CD4-positive, alpha-beta memory T cell (primary cell): Measurements from ENCODE around the gene SPON2. TPM values are rescaled to one million over a fixed set of nuclear protein-coding genes. Genes with fewer than 3 reads are reported as not detected.
A peak's percentile ranks its signal among the peaks of the same experiment; 100 is the strongest.

ENCODE experiments used
- CTCF ChIA-PET: fragments of 350-600 bp; sonication (Branson Sonifier 250); formaldehyde crosslinking; loops from one replicate; lab custom pipeline; 2021; ENCODE audit warnings: inconsistent platforms; ENCODE audit not compliant: partially characterized antibody; lab: Charles Lee
- POLR2A ChIA-PET: fragments of 350-600 bp; sonication (Branson Sonifier 250); formaldehyde crosslinking; loops from one replicate; lab custom pipeline; 2021; ENCODE audit not compliant: partially characterized antibody; lab: Charles Lee
- DNase-seq, 5 donors: peaks; one replicate each; pipeline versions ENCODE4 v3.0.0 to v3.0.0-alpha.2; 2020 to 2022; ENCODE audit warnings: mixed read lengths in 1 of 5
- H3K27ac ChIP-seq: one replicate; pipeline ENCODE4 v1.7.0; 2013; ENCODE audit warnings: low read depth, low read length
- H3K27me3 ChIP-seq: 2 replicates; pipeline ENCODE4 v1.7.0; 2013; ENCODE audit warnings: mild to moderate bottlenecking, low read length, moderate library complexity; ENCODE audit not compliant: insufficient read depth
- H3K36me3 ChIP-seq: 2 replicates; pipeline ENCODE4 v1.7.0; 2013; ENCODE audit warnings: mild to moderate bottlenecking, low read length, moderate library complexity; ENCODE audit not compliant: insufficient read depth
- H3K4me1 ChIP-seq: 2 replicates; pipeline ENCODE4 v1.7.0; 2013; ENCODE audit warnings: mild to moderate bottlenecking, low read length, moderate library complexity; ENCODE audit not compliant: insufficient read depth
- H3K4me3 ChIP-seq, 2 donors: one replicate each; pipeline ENCODE4 v1.7.0; 2013; ENCODE audit warnings: low read length in 2 of 2, mild to moderate bottlenecking in 1 of 2
- H3K9me3 ChIP-seq, 2 donors: one replicate each; pipeline ENCODE4 v1.7.0; 2013; ENCODE audit warnings: low read length in 2 of 2, control low read depth in 1 of 2; ENCODE audit not compliant: control insufficient read depth in 1 of 2
- H3K27ac Mint-ChIP-seq, 7 donors: one replicate each; pipeline ENCODE4 v1.8.0; 2020 to 2021; ENCODE audit warnings: mixed read lengths in 7 of 7, mild to moderate bottlenecking in 6 of 7, inconsistent platforms in 3 of 7, moderate library complexity in 3 of 7
- H3K27me3 Mint-ChIP-seq, 2 donors: one replicate each; pipeline ENCODE4 v1.8.0; 2020 to 2021; ENCODE audit warnings: mixed read lengths in 2 of 2
- H3K36me3 Mint-ChIP-seq, 2 donors: one replicate each; pipeline ENCODE4 v1.8.0; 2020 to 2021; ENCODE audit warnings: mixed read lengths in 2 of 2, inconsistent platforms in 1 of 2, mild to moderate bottlenecking in 1 of 2
- H3K4me1 Mint-ChIP-seq, 4 donors: one replicate each; pipeline ENCODE4 v1.8.0; 2020 to 2021; ENCODE audit warnings: mixed read lengths in 4 of 4, mild to moderate bottlenecking in 1 of 4
- H3K4me3 Mint-ChIP-seq, 8 donors: one replicate each; pipeline ENCODE4 v1.8.0; 2020 to 2021; ENCODE audit warnings: mixed read lengths in 8 of 8, mild to moderate bottlenecking in 7 of 8, moderate library complexity in 6 of 8, inconsistent platforms in 3 of 8
- H3K9me3 Mint-ChIP-seq, 8 donors: one replicate each; pipeline ENCODE4 v1.8.0; 2020 to 2021; ENCODE audit warnings: mixed read lengths in 8 of 8, mild to moderate bottlenecking in 5 of 8, inconsistent platforms in 3 of 8, moderate library complexity in 1 of 8
- intact Hi-C: fragments of 100-400 bp; cut with micrococcal nuclease; formaldehyde crosslinking; loops from one replicate; pipeline ENCODE4 v1.15.1; 2023
- polyA plus RNA-seq, 2 donors: library from polyadenylated mRNA; unstranded; fragments of 300-500 nt; fragmentation: Illumina TruSeq; gene quantifications; one replicate each; pipeline ENCODE4 v1.2.3, GENCODE V29; 2021
- total RNA-seq, 2 experiments: library from RNA; stranded (reverse); gene quantifications; one replicate each; pipeline ENCODE4 v1.2.3, GENCODE V29; 2021

SPON2 gene
- total and polyA plus RNA-seq, 4 experiments from 2014 or later: 5.4 to 8.4 (median 7.2) TPM

DNA sequence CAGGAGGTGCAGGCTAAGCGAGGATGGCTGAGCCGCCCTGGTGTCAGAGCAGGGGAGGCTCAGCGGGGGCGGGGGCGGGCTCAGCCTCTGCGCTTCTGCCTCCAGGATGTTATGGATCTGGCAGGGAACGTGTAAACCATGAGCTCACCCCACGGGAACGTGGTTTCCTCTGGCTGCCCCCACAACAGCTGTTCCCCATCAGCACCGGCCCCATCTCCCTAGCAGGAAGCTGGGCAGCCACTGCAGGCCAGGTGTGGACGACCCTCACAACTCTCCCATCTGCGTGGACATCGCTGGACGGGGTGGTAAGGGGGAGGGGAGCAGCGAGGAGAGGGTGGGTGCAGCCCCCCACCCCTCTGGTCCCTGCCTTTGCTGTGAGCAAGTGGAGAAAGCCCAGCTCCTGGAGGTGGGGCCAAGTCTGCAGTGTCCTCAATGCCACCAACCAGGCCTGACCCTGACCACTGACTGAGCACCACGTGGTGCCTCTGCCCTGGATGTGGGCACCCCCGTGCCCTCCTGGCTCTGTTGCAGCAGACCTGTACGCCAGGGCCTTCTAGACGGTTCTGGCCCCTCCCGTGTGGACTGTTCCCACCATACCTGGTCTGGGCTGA is 28.1 kb upstream of the SPON2 start:
- Histone ChIP-seq H3K4me3 (peak overlapping the region; percentile 49 to 58), H3K27me3 (no peaks in the 10 kb centered on the region), H3K4me1 (peaks cover 56% of the 10 kb centered on the region), H3K9me3 (no peaks in the 10 kb centered on the region), H3K27ac (peak overlapping the region; percentile 50), H3K36me3 (no peaks in the 10 kb centered on the region)
- POLR2A ChIA-PET: interaction anchor here (0.7 to 6.9 kb wide), 5 partner anchors 25 to 90 kb away, joined by 3 to 79 read pairs (median 4); partner anchors contain the start of gene CTBP1
- Mint-ChIP-seq H3K27ac (peak overlapping the region; percentile 64 to 100 (median 98)), H3K4me1 (peaks cover 23 to 61% (median 40%) of the 10 kb centered on the region in 4 donors), H3K4me3 (peak overlapping the region; percentile 68 to 89 (median 82)), H3K36me3 (peaks cover 2 to 7% of the 10 kb centered on the region in 2 donors), H3K9me3 (peaks cover 0 to 2% (median 0%) of the 10 kb centered on the region in 8 donors), H3K27me3 (no peaks in the 10 kb centered on the region)
- CTCF ChIA-PET: interaction anchor here (1.3 kb wide), 1 partner anchor 34 kb away, joined by 5 read pairs; no protein-coding TSS in a partner anchor
- intact Hi-C loops: loop anchor here (1.0 kb wide), 1 partner anchor 33 kb away; no protein-coding TSS in a partner anchor
- DNase-seq: no peak

DNA sequence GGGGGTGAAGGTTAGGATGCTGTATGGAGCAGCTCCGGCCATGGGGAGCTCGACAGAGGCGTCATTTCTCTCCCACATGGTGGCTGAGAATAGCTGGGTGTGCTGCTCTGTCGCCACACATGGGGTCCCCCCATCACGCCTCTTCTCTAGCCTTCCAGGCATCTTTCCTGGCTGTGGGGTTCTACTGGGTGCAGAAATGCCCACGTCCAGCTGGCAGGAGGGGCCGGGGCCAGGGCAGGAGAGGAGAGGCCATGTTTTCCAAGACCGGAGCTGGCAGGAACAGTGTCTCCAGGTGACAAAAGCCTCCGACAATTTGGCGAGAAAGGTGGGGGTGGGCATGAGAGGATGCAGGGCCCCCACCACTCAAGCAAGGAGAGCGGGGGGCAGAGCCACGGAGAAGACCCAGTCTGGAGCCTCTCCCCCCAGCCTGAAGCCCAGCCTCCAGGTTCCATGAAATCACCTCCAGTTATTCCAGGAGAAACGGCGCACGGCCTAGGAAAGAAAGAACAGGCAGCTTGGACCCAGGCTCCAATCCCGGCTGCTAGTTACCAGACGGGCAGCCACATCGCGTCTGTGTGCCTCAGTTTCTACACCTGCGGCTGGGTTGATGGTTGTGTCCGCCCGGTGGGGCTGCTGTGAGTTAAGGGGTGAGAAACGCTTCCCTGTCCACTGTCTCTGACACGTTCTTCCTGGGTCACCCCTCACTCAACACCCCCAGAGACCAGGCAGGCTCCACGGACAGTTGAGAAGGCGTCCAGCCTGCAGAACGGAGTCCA is 27.4 kb upstream of the SPON2 start:
- H3K27ac ChIP-seq: no peak overlapping the region

DNA sequence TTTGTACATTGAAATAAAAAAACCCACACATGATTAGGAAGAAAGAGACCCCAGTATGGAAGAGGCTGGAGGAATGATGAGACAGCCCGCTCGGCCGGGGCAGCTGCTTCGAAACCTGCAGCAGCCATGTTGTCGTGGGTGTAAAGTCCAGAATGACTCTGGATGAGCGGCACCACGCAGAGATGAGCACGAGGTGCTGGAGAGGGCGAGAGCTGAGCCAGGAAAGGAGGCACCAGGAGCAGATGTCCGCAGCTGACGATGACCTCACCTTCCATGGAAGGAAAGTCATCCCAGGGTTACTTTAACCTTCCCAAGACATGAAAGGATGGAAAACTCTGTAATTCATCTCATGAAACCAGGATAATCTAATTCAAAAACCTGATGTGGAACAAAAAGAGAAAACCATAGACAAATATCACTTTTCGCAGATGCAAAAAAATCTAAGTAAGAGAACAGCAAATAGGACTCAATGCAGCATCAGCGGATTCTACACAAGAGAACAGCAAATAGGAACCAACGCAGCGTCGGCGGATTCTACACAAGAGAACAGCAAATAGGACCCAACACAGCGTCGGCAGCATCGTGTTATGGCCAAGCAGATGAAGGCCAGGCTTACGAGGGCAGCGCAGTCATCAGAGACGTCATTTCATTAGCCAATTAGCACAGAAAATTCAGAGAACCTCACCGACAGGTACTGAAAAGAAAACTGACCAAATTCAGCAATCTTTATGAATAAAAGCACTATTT is 25.9 kb upstream of the SPON2 start:
- Mint-ChIP-seq H3K4me3 (peak overlapping the region in 4 of 8 donors; percentile 8 to 71 (median 41)), H3K36me3 (peaks cover 2 to 7% of the 10 kb centered on the region in 2 donors), H3K4me1 (peaks cover 10 to 43% (median 27%) of the 10 kb centered on the region in 4 donors), H3K27me3 (no peaks in the 10 kb centered on the region), H3K9me3 (no peaks in the 10 kb centered on the region), H3K27ac (peak overlapping the region in 4 of 7 donors; percentile 5 to 70 (median 36))
- Histone ChIP-seq H3K9me3 (no peaks in the 10 kb centered on the region), H3K27ac (no peak overlapping the region), H3K4me3 (no peak overlapping the region), H3K4me1 (peaks cover 38% of the 10 kb centered on the region), H3K36me3 (no peaks in the 10 kb centered on the region), H3K27me3 (no peaks in the 10 kb centered on the region)
- CTCF ChIA-PET: interaction anchor here (1.4 kb wide), 1 partner anchor 19 kb away, joined by 3 read pairs; no protein-coding TSS in a partner anchor
- POLR2A ChIA-PET: interaction anchor here (0.7 kb wide), 1 partner anchor 89 kb away, joined by 3 read pairs; no protein-coding TSS in a partner anchor
- no peak for DNase-seq
- intact Hi-C loops: no loop called here

More for the DNA sequence above, 27.4 kb upstream of the SPON2 start:
- Mint-ChIP-seq H3K9me3 (peaks cover 0 to 2% (median 0%) of the 10 kb centered on the region in 8 donors), H3K36me3 (peaks cover 2 to 7% of the 10 kb centered on the region in 2 donors), H3K4me1 (peaks cover 22 to 58% (median 39%) of the 10 kb centered on the region in 4 donors), H3K4me3 (peak overlapping the region in 7 of 8 donors; percentile 10 to 83 (median 68)), H3K27ac (peak overlapping the region in 6 of 7 donors; percentile 22 to 83 (median 56)), H3K27me3 (no peaks in the 10 kb centered on the region)
- CTCF ChIA-PET: interaction anchor here (0.7 to 1.3 kb wide), 2 partner anchors 33 to 146 kb away, joined by 5 read pairs; no protein-coding TSS in a partner anchor
- no peaks in the 10 kb centered on the region for H3K9me3 ChIP-seq
- POLR2A ChIA-PET: interaction anchor here (1.1 to 6.9 kb wide), 4 partner anchors 32 to 91 kb away, joined by 3 to 79 read pairs (median 14); partner anchors contain the start of gene CTBP1
- H3K27me3 ChIP-seq: no peaks in the 10 kb centered on the region
- H3K4me1 ChIP-seq: peaks cover 52% of the 10 kb centered on the region
- no peak for DNase-seq
- peak overlapping the region in 1 of 2 donors; percentile 58 for H3K4me3 ChIP-seq
- intact Hi-C loops: no loop called here
- H3K36me3 ChIP-seq: no peaks in the 10 kb centered on the region

DNA sequence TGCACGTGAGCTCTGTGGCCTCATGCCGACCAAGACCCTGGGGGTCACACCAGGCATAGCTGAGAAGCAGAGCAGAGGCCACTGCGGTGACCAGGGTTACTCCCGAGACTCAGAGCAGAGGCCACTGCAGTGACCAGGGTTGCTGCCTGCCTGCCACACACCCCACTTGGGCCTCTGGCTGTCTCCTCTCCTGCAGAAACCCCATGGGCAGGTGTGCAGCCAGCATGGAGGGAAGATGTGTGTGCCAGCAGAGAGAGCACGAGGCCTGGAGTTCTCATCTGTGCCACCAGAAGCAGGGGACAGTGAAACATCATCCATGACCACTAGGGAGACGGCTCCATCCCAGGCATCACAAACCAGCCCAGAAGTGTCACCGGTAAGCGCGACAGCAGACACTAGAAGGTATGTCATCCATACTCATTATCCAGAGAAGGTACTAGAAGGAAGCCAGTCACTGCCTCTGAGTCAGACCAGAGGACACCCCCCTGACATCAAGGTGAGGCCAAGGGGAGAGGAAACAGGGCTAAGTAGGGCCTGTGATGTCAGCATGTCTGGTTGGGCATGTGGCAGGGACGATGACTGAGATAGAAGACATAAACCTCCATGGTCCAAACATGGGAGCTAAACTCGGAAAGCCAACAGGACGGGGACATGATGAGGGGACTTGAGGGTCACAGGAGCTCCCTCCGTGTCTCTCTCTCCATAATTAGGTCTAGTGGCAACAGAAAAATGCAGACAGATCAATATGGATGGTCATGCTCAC is 24.2 kb upstream of the SPON2 start:
- ChIA-PET CTCF (interaction anchor here (0.5 to 1.4 kb wide), 3 partner anchors 21 to 29 kb away, joined by 3 read pairs; no protein-coding TSS in a partner anchor), POLR2A (no interaction called here)
- no peak overlapping the region for H3K4me3 ChIP-seq
- Mint-ChIP-seq H3K4me1 (peaks cover 2 to 27% (median 14%) of the 10 kb centered on the region in 4 donors), H3K4me3 (no peak overlapping the region), H3K27ac (peak overlapping the region in 1 of 7 donors; percentile 55), H3K27me3 (no peaks in the 10 kb centered on the region), H3K9me3 (no peaks in the 10 kb centered on the region), H3K36me3 (peaks cover 0 to 7% of the 10 kb centered on the region in 2 donors)
- no peak overlapping the region for H3K27ac ChIP-seq
- H3K36me3 ChIP-seq: no peaks in the 10 kb centered on the region
- no peaks in the 10 kb centered on the region for H3K9me3 ChIP-seq
- no peak for DNase-seq
- intact Hi-C loops: no loop called here
- no peaks in the 10 kb centered on the region for H3K27me3 ChIP-seq
- peaks cover 21% of the 10 kb centered on the region for H3K4me1 ChIP-seq

DNA sequence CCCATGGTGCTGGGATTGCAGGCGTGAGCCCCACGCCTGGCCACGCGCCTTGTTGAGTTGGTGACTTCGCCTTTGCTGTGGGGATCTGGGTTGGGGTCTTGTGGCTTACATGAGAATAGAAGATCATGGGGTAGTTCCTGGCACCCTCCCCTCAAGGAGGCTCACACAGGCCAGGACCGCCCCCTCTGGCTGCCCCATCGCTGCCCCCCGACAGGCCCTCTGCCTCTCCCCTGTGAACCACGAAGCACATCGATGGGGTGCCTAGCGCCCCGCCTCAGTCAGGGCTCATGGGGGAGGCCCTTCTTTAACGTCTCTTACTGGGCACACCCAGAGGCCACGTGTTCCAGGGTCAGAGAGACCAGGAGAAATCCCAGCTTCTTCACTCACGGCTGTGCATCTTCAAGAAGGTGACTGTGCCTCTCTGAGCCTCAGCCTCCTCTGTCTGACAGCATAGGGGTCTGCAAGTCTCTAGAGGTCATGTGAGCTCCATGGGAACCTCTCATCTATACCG is 23.6 kb upstream of the SPON2 start:
- ChIA-PET CTCF (no interaction called here), POLR2A (no interaction called here)
- no peaks in the 10 kb centered on the region for H3K27me3 ChIP-seq
- H3K4me1 ChIP-seq: peaks cover 16% of the 10 kb centered on the region
- H3K4me3 ChIP-seq: no peak overlapping the region
- intact Hi-C loops: no loop called here
- no peaks in the 10 kb centered on the region for H3K9me3 Mint-ChIP-seq
- no peak for DNase-seq
- no peak overlapping the region for H3K4me3 Mint-ChIP-seq
- H3K4me1 Mint-ChIP-seq: peaks cover 0 to 21% (median 10%) of the 10 kb centered on the region in 4 donors
- no peaks in the 10 kb centered on the region for H3K27me3 Mint-ChIP-seq
- no peak overlapping the region for H3K27ac Mint-ChIP-seq
- no peaks in the 10 kb centered on the region for H3K9me3 ChIP-seq
- peaks cover 0 to 7% of the 10 kb centered on the region in 2 donors for H3K36me3 Mint-ChIP-seq
- no peak overlapping the region for H3K27ac ChIP-seq
- H3K36me3 ChIP-seq: no peaks in the 10 kb centered on the region

DNA sequence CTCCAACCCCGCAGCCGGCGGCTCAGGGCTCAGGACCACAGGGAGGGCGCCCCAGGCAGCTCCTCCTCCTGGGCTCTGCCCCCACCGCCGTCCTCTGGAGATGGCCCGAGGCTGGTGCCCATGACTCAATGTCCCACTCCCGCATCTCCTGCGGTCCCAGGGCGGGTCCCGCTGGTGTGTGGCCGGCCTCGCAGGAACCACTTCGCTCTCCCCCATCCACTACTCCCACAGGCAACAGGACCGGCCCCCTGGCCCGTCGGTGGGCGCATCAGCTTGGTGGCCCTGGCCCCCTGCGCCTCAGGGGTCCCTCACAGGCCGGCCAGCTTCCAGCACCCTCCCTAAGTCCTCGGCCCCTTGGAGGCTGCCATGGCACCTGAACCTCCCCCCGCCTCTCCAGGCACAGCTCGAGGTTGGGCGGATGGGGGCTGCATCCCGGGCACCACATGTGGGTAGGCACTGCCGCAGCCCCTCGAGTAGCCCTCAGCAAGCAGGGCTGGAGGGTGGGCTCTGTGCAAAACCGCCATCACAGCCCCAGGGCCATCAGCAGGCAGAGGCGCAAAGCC is 22.8 kb upstream of the SPON2 start:
- intact Hi-C loops: no loop called here
- Mint-ChIP-seq H3K9me3 (no peaks in the 10 kb centered on the region), H3K4me1 (peaks cover 0 to 15% (median 9%) of the 10 kb centered on the region in 4 donors), H3K36me3 (peaks cover 0 to 7% of the 10 kb centered on the region in 2 donors), H3K27ac (no peak overlapping the region), H3K27me3 (no peaks in the 10 kb centered on the region), H3K4me3 (no peak overlapping the region)
- ChIA-PET POLR2A (no interaction called here), CTCF (no interaction called here)
- Histone ChIP-seq H3K27ac (no peak overlapping the region), H3K36me3 (no peaks in the 10 kb centered on the region), H3K9me3 (no peaks in the 10 kb centered on the region), H3K4me3 (no peak overlapping the region), H3K4me1 (peaks cover 8% of the 10 kb centered on the region), H3K27me3 (no peaks in the 10 kb centered on the region)
- no peak for DNase-seq
